Activated T-helper 1 cell treated with anti-CD3 and anti-CD28 coated beads, Interleukin-2, amount 50 U/mL, for 16 hours (primary cell): Measurements from ENCODE around the gene KIAA0753.

ENCODE experiments used
- DNase-seq, 2 donors: peaks; one replicate each; pipeline ENCODE4 v3.0.0-alpha.2; 2020; ENCODE audit warnings: low read depth in 1 of 2, low spot score in 1 of 2

KIAA0753 gene

DNA sequence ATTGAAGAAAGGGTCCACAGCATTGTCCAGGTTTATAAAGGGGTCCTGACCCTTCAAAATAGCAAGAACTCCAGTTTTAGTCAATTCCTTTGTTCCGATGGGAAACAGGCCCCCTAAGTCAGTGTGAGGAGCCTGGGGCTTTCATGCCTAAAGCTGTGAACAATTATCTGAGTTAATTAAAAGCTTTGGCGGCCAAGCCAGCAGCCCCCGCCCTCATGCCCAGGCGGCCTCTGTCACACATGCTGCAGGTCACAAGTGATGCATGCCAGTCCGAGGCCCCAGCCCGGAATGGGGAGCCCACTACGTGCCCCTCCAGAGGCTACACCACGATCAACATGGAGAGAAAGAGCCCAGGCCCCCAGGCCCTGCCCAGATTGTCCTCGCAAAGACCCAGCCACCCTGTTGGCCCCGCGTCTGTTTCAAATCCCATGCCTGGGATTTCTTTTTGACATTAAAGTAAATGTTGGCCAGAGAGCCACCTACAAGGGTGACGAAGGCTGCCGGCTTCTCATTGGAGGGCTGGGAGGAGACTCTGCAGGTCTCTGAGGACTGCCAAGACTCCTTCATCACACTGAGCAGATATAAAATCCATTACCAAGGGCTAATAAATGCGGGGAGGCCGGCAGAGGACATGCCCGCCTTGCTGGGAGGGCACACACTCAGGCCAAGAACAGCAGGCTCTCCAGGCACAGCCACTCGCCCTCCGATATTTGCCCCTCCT lies 69.6 kb downstream of the KIAA0753 start:
- no peak for DNase-seq

DNA sequence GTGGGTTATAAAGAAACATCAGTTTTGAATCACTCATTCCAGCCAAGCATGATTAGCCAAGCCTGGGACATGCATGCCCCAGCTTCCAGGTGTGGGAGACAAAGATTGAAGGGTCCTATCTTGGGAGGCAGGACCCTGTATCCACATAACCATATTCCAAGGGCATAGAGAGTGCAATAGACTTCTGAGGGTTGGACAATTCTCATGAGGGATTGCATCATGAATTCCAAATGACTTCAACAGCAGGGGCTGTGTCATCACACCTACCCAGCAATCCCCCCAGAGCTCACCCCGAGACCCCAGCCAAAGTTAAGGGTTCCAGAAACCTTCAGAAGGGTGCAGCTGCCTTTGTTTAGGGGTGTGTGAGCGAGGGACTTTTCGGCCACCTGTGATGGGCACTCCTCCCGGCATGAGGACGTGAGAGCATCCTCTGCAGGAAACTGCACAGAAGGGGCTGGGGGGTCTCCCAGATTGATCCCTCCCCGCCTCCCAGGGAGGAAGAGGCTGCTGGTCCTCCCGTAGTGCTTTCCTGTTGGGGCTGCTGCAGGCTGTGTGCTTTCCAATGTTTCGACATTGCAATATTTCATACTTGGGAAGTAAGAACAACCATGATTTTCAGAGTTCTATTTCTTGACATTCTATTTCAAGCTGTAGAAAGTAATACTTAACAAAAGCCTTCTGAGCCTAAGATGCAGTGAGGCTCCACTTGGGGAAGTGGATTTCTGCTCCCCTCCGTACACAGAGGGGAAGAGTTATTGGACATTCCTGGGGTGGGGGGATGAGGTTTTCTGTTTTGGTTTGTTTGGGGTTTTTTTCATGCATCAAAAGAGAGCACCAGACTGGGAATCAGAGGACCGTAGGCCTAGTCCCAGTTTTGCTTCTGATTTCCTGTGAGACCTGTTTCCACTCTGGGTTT lies 70.9 kb downstream of the KIAA0753 start:
- no peak for DNase-seq

DNA sequence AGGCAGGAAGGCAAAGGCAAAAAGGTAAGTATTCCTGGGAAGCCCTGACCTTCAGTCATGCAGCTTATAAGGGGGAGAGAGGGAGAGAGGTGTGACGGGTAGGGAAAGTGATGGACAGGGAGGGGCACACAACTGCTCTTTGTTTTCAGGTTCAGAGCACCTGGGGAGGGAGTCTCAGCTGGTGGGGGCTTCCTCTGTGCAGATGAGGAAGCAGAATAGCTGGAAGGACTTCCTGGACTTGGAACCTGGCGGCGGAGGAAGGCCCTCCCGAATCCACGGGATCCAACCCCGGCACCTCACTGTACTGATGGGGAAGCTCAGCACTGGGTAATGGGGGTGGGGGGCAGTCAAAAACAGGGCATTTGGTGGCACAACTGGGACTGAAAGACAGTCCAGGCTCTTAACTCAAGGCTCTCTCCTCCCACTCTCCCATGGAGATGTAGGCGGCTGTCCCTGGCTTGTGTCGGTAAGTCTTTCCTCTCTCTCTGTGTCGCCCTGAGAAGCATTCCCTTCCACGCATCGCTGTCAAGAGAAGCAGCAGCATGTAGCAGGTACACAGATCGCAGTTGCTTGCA lies 72.2 kb downstream of the KIAA0753 start:
- DNase-seq: no peak

DNA sequence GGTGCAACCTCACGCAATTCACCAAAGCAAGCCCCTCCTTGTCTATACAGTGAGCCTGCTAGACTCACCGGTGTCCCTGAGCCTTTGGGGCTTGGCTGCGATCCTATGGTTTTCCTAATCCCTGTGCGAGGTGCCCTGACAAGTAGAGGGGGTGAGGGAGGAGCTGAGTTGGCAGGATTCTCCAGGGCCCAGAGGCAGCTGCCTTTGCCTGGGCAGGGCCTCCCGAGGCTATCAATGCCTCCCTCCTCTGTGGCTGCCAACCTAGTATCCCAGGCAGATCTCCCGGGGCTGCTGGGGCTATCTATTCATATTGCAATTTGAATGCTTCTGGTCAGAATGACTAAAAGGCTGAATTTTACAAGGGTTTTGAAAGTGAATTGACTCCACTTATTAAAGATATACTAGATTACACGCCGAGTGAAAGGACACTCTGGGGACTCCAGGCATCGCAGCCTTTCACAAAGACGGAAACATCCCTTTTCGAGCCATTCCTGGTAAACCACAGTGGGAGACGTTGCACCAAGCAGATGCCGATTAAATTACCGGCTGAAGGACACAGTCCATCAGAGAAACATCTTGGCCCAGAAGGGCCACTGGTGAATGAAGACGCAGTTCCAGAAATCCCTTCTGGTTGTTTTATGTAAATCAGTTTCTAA lies 72.9 kb downstream of the KIAA0753 start:
- DNase-seq: no peak

DNA sequence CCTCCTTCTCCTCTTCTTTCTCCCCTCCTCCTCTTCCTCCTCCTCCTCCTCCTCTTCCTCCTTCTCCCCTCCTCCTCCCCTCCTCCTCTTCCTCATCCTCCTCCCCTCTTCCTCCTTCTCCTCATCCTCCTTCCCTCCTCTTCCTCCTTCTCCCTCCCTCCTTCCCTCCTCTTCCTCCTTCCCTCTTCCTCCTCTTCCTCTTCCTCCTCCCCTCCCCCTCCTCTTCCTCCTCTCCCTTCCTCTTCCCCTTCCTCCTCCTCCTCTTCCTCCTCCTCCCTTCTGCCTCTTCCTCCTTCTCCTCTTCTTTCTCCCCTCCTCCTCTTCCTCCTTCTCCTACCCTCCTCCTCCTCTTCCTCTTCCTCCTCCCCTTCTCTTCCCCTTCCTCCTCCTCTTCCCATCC lies 79.1 kb downstream of the KIAA0753 start:
- no peak for DNase-seq

DNA sequence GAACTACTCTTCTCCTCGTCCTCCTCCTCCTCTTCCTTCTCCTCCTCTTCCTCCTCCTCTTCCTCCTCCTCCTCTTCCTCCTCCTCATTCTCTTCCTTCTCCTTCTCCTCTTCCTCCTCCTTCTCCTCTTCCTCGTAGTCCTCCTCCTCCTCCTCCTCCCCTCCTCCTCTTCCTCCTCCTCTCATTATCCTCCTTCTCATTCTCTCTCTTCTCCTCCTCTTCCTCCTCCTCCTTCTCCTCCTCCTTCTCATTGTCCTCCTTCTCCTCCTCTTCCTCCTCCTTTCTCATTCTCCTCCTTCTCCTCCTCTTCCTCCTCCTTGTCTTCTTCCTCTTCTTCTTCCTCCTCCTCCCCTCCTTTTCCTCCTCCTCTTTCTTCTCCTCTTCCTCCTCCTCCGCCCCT lies 80.0 kb downstream of the KIAA0753 start:
- no peak for DNase-seq

DNA sequence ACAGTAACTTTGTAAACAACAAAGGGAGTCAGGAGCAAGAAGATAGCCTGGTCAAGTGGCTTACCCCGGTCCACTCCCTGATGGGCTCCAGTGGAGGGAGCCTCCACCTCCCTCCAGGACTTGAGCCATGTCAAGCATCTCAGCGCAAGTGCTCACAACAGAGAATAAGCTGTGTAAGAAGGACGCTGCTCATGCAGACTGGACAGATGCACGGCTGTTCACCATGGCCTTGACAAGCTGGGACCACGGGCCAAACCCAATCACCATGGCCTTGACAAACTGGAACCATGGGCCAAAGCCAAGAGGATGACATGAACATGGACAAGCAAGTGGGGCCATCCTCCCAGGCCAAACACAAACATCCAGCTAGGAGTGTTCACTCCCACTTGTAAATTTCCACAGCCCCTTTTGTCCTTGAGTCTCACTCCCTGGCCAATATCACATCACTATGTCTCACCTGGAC lies 80.7 kb downstream of the KIAA0753 start:
- DNase-seq: no peak

DNA sequence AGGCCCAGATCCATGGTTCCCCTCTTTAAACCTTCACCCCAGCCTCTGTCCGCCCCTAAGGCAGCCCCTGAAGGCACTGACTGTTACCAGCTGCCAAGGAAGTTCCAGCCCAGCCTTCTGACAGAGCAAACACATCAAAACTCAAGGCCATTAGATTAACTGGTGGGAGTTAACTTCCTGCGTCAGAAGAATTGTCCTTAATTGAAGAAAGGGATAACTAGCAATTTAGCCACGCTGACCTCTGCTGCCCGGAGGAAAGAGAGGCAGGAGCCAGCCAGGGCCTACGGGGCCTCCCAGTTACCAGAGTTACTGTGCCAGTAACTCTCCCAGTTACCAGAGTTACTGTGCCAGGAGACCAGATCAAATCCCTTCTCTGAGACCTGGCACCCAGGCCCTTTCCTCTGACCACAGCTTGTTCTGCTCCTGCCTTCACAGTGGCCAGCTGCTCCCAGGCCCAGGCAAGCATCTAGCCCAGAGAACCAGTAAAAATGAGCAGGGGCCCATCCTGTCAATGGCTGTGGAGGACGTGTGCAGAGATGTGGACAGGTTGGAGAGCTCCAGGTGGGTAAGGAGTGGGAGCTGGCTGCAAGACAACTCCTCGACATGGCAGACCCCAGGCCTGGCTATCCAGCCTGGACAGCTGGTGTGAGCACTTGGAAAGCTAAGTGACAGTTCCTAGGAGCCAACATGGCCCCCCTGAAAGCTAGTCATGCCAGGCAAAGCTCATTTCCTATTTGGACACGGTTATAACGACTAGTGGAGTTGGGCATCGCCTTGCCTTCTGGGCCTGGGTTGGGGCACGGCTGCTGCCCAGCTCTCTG lies 81.4 kb downstream of the KIAA0753 start:
- no peak for DNase-seq

DNA sequence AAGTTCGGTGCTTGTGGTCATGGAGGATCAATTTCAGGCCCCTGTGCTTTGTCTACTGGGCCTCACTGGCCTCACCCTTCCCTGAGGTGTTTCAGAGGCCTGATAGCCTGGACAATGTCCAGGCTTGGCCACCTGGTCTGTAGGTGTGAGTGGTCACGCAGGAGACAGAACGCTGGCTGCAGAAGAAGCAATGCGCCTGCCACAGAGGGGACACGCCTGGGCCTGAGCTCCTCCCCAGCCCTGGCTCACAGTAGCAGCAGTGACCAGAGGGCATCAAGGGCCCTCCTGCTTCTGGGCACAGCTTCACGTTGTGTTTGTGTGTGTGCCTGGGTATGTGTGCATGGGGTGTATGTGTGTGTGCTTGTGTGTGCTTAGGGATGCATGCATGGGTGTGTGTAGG lies 82.2 kb downstream of the KIAA0753 start:
- no peak for DNase-seq

DNA sequence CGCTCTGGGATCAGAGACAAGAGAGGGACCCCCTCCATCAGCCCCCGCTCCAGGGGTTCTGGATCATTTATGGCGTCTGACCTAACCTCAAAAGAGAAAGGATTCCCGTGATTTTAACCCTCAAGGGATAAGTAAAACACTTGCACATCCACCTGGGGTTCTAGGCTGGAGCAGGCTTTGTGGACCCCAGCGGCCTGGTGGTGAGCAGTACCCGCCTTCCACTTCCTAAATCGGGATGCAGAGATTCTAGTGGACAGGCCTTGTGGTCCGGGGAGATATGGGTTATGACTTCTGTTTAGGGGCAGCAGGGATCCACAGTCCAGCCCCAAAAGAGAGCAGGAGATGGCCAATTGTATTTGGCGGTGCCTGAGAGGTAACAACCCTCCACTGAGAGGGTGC lies 83.5 kb downstream of the KIAA0753 start:
- no peak for DNase-seq

DNA sequence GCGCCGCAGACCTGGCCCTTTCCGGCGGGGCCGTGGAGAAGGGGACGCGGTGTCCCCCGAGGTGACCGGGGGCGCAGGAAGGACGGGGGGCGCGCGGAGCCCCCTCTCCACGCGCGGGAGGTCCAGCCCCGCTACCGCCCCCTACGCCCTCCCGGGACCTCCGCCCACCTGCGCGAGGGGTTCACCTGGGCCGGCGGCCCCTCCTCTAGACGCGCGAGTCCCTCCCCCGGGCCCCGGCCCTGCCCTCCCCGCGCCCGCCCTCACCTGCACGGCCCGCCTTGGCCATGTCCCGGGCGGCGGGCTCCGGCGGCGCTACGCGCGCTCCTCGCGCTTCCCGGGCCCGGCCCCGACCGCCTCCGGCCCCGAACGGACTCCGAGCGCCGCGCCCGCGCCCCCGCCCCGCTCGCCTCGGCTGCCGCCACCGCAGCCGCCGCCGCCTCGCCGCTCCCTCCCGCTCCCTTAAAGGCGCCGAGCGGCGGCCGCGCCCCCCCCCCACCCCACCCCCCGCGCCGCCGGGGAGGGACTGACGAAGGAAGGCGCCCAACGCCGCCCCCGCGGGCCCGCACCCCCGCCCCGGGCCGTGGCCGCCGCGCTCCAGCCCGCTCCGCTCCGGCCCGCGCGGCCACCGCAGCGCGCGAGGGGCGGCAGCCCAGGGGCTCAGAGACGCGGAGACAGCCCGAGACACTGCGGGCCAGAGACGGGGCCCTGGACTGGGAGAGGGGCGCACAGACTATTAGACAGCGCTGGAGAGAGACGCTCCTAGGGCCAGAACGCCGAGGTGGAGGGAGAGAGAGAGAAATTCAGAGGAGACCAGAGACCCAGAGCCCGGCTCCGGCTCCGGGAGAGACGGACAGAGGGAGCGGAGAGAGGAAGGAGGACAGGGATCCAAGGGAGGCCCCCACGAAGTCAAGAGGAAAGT lies 84.1 kb downstream of the KIAA0753 start, which contains the start of gene PITPNM3:
PITPNM3 (minus strand) TSS at position 435 of the 919 bp plus-strand sequence; CDS start at position 286, 149 bp downstream.
- DNase-seq: no peak

DNA sequence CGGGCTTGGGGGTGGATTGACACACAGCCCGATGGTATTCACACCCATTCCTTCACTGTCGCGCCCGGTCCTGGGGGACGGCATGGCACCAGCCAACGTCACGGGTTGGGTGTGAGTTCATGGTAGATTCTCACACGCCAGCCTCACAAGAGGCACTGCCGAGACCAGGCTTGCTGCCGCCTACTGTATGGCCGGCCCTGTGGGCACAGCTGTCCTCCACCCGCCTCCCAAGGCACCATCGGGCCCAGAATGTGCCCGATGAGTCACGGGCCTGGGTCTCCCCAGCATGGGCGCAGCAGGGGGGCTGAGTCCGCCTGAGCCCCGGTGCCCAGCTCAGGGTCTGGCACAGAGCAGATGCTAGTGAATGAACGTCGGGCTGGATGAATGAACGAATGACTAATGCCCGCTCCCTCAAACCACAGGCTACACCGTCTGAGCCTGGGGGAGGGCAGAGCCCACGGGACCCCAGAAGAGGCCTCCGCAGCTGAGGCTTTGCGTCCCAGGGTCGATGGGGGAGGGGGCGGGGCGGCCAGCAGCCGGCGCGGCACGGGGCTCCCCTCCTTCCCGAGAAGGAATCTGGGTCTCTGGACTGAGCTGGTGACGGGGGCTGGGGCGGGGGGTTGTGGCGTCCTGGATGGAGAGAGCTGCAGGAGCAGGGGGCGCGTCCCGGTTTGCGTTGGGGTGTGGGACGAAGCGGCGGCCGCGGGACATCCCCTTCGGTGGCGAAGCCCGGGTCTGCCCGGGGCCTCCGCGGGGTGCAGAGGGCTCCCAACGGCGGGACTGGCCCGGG lies 85.0 kb downstream of the KIAA0753 start:
- no peak for DNase-seq

DNA sequence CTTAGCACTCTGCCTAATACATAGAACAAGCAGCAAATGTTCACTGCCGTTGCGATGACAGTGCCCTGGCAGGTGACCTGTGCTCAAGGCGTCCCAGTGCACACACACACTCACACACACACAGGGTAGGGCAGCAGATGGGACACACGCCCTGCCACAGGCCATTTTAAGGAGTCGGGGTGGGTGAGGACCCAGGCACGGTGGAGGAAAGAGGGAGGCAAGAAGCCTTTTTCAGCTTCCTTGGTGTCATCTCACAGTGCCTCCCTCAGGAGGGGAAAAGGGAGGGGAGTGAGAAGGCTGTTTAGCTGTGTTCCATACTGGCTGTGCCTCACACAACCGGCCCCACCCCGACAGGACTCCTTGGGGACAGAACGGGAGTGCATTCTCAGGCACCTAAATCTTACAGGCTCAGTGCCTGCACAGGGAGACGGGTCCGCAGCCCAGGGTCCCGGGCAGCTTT lies 85.6 kb downstream of the KIAA0753 start:
- DNase-seq: no peak

DNA sequence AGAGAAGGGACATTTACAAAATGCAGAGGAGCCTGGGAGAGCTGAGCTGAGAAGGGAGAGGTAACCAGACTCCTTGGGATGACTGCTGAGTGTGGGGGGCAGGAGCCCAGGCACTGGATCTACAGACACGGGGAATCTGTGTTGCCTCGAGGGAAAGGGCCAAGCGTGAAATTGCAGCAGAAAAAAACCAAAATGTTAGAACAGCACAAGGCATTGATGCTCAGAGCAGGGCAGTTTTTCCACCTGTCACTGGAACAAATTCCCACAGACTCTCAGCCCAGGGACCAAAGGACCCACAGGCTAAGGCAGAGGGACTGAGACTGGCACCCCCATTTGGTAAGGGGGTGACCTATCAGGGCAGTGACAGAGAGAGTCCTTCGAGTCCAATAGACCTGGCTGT lies 86.2 kb downstream of the KIAA0753 start:
- DNase-seq: no peak

DNA sequence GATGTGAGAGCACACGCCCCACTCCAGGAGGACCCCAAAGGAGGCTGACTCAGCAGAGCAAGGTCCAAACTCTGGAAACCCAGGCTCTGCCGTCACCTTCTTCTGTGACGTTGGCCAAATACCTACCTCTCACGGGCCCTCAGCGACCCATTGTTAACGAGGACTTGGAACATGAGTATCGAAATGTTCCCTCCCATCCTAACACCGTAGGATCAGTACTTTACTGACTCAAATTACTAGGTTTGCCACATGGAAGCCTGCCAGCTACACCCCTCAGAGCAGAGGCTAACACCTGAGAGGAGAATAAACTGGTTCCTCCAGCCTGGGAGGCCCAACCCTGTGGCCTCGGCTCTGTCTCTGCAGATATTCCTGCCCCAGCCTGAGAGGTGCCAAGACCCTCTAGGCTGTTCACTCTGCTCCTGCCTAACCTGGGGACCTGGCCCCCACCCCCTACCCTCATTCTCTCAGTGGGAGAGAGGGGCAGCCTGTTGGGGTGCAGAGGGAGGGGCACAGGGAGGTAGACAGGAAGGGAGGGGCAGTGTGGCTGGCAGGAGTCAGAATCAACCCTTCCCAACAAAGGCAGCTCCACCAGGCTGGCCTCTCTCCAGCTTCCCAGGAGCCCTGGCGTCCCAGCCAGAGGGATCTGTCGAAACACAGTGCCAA lies 88.5 kb downstream of the KIAA0753 start:
- no peak for DNase-seq

DNA sequence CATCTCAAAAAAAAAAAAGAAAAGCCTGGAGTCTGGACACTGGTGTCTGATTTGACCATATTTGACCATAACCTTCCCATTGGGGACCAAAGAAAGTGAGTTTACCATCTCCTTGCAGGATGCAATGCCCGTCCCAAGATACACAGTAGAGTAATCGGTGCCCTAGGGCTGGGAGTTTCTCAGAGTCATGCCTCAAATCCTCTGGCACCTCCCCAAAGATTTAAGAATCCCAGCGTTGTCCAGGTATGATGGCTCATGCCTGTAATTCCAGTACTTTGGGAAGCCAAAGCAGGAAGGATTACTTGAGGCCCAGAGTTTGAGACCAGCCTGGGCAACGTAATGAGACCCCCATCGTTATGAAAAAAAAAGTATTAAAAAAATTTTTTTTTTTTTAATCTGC lies 89.2 kb downstream of the KIAA0753 start:
- no peak for DNase-seq

DNA sequence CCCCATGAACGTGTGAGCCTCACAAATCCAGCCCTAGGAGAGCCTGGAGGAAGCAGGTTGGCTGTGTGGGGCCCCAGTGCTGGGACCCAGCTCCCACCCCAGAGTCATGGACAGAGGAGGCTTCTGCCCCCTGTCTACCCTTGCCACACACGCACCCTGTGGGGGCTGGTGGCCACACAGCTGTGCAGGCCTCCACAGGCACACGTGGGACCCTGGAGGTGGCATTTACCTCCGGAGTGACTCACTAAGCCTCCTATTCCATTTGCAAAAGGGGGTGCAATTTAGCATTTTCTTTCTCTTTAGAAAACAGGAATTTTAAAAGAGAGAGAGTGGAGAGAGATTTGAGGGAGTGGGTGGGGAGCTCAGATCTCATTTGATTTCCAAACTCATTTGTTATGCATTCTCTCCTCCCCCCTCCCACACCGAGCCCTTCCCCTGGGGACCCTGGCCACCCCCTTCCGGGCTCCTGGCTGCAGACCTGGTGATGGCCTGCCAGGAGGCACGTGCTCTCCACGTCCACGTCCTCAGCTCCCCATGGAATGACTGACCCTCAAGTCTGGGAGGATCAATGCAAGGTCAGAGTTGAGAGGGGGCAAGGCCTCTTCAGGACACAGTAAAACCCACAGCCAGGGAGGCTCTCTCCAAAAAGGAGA lies 91.0 kb downstream of the KIAA0753 start:
- DNase-seq: no peak
